LNCAP (cell line): ENCODE results near the gene GPC1.

ENCODE experiments used
- CTCF ChIP-seq: fragments of 450-650 bp; IDR thresholded peaks from 2 replicates; pipeline ENCODE4 v1.5.1; 2017; ENCODE audit warnings: mild to moderate bottlenecking

GPC1 gene

GRCh38 chr2:240507060-240507777, 71.8 kb downstream of the GPC1 start:
- no peak for TF ChIP-seq CTCF

- no peak for TF ChIP-seq CTCF
These were observed 72.4 kb downstream of the GPC1 start for GRCh38 chr2:240507778-240508251.

- TF ChIP-seq CTCF: no peak
These were observed 73.5 kb downstream of the GPC1 start for GRCh38 chr2:240508832-240509545.

- TF ChIP-seq CTCF: no peak
These were observed 74.4 kb downstream of the GPC1 start for GRCh38 chr2:240509667-240510512.

- no peak for TF ChIP-seq CTCF
These were observed 75.2 kb downstream of the GPC1 start for GRCh38 chr2:240510513-240511210.

GRCh38 chr2:240511351-240512108, 76.1 kb downstream of the GPC1 start:
- TF ChIP-seq CTCF: no peak
